Lower leg skin (tissue), 3 donors: Measurements from ENCODE around the gene RHBDL1.

ENCODE experiments used
- CTCF ChIP-seq, 3 donors: fragments of 450-650 bp; IDR thresholded peaks; one replicate each; pipeline ENCODE4 v1.5.1; 2016; ENCODE audit warnings: antibody characterized with exemption in 3 of 3, mild to moderate bottlenecking in 3 of 3, moderate library complexity in 2 of 3
- POLR2A ChIP-seq, 2 donors: fragments of 450-650 bp; IDR thresholded peaks; one replicate each; pipeline ENCODE4 v1.6.1; 2016 to 2017; ENCODE audit warnings: antibody characterized with exemption in 2 of 2, mild to moderate bottlenecking in 1 of 2, moderate library complexity in 1 of 2

GRCh38 chr16:630249-630814 lies 45.1 kb upstream of the RHBDL1 start:
- TF ChIP-seq POLR2A (IDR thresholded peaks at IDR 0.05) (no peak), CTCF (IDR thresholded peaks at IDR 0.05) (no peak)
